GM12878 (cell line): Measurements from ENCODE around the gene TMEM63C.

Source experiments
- CEBPB ChIP-seq, 2 experiments: fragments of 150-350 bp in 1 of 2; IDR thresholded peaks; 2 replicates each; pipeline ENCODE4 v1.6.1; 2012 to 2014; ENCODE audit warnings: low read depth in 2 of 2, low read length in 2 of 2, borderline replicate concordance in 1 of 2, inconsistent platforms in 1 of 2
- EP300 ChIP-seq, 2 experiments: fragments of 150-350 bp in 1 of 2; IDR thresholded peaks; 2 replicates each; pipeline ENCODE4 v1.6.1; 2011 to 2012; ENCODE audit warnings: low read depth in 2 of 2, low read length in 2 of 2, borderline replicate concordance in 1 of 2, improper control_type of control experiment in 1 of 2, inconsistent platforms in 1 of 2; ENCODE audit not compliant: control insufficient read depth in 1 of 2
- EZH2 ChIP-seq: IDR thresholded peaks from 2 replicates; pipeline ENCODE4 v1.6.1; 2012; ENCODE audit warnings: low read depth, mild to moderate bottlenecking, control low read depth, inconsistent platforms, low read length, borderline replicate concordance; ENCODE audit not compliant: control insufficient read depth
- FOS ChIP-seq: IDR thresholded peaks from 3 replicates; pipeline ENCODE4 v1.6.1; 2011; ENCODE audit warnings: borderline replicate concordance; ENCODE audit not compliant: insufficient read length; ENCODE audit errors: extremely low read depth
- JUNB ChIP-seq: IDR thresholded peaks from 2 replicates; pipeline ENCODE4 v1.6.1; 2016; ENCODE audit warnings: antibody characterized with exemption, mild to moderate bottlenecking
- RAD51 ChIP-seq: fragments of 450-650 bp; IDR thresholded peaks from 2 replicates; pipeline ENCODE4 v1.6.1; 2016; ENCODE audit warnings: moderate library complexity, mild to moderate bottlenecking, inconsistent platforms
- RFX5 ChIP-seq: IDR thresholded peaks from 2 replicates; pipeline ENCODE4 v1.6.1; 2011; ENCODE audit warnings: low read depth, low read length, improper control_type of control experiment
- SRF ChIP-seq, 2 experiments: IDR thresholded peaks; 2 replicates each; pipeline ENCODE4 v1.6.1; 2011; ENCODE audit warnings: low read depth in 2 of 2, low read length in 2 of 2, mild to moderate bottlenecking in 1 of 2, moderate library complexity in 1 of 2
- TF ChIP-seq, protein P1 (sequence below): fragments of 150-350 bp; IDR thresholded peaks from 2 replicates; pipeline ENCODE4 v1.6.1; 2016; ENCODE audit warnings: low read depth, low read length
- TF ChIP-seq, protein P2 (sequence below): IDR thresholded peaks from 2 replicates; pipeline ENCODE4 v1.6.1; 2011; ENCODE audit warnings: mild to moderate bottlenecking, low read depth, low read length, moderate library complexity; ENCODE audit not compliant: insufficient replicate concordance
- TF ChIP-seq, protein P3 (sequence below): IDR thresholded peaks from 2 replicates; pipeline ENCODE4 v1.6.1; 2012; ENCODE audit warnings: low read depth, low read length, improper control_type of control experiment
- TF ChIP-seq, protein P4 (sequence below): IDR thresholded peaks from 2 replicates; pipeline ENCODE4 v1.6.1; 2011; ENCODE audit warnings: low read depth, low read length, improper control_type of control experiment, borderline replicate concordance

DNA sequence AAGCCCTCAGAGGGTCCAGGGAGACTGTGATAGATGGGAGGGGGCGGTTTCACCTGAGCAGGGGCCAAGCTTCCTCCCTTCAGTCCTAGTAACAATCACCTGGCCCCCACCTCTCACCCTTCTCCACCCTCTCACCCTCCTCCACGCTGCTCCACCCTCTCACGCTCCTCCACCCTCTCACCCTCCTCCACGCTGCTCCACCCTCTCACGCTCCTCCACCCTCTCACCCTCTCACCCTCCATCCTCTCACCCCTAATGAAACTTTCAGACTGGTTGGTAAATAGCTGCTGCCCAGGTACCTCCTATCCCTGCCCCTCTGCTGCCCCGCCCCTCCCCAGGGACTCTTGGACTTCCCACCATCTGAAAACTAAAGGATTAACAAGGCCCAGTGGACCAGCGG lies 55.2 kb downstream of the TMEM63C start:
- TF ChIP-seq, protein P1, sequence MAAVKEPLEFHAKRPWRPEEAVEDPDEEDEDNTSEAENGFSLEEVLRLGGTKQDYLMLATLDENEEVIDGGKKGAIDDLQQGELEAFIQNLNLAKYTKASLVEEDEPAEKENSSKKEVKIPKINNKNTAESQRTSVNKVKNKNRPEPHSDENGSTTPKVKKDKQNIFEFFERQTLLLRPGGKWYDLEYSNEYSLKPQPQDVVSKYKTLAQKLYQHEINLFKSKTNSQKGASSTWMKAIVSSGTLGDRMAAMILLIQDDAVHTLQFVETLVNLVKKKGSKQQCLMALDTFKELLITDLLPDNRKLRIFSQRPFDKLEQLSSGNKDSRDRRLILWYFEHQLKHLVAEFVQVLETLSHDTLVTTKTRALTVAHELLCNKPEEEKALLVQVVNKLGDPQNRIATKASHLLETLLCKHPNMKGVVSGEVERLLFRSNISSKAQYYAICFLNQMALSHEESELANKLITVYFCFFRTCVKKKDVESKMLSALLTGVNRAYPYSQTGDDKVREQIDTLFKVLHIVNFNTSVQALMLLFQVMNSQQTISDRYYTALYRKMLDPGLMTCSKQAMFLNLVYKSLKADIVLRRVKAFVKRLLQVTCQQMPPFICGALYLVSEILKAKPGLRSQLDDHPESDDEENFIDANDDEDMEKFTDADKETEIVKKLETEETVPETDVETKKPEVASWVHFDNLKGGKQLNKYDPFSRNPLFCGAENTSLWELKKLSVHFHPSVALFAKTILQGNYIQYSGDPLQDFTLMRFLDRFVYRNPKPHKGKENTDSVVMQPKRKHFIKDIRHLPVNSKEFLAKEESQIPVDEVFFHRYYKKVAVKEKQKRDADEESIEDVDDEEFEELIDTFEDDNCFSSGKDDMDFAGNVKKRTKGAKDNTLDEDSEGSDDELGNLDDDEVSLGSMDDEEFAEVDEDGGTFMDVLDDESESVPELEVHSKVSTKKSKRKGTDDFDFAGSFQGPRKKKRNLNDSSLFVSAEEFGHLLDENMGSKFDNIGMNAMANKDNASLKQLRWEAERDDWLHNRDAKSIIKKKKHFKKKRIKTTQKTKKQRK: no peak
- TF ChIP-seq SRF (IDR thresholded peaks at IDR 0.05; ENCODE audit: low read depth in 2 of 2, low read length in 2 of 2): no peak
- TF ChIP-seq FOS: no peak
- TF ChIP-seq CEBPB (IDR thresholded peaks at IDR 0.05; ENCODE audit: borderline replicate concordance in 1 of 2, low read depth in 2 of 2, low read length in 2 of 2): no peak
- TF ChIP-seq, protein P2, sequence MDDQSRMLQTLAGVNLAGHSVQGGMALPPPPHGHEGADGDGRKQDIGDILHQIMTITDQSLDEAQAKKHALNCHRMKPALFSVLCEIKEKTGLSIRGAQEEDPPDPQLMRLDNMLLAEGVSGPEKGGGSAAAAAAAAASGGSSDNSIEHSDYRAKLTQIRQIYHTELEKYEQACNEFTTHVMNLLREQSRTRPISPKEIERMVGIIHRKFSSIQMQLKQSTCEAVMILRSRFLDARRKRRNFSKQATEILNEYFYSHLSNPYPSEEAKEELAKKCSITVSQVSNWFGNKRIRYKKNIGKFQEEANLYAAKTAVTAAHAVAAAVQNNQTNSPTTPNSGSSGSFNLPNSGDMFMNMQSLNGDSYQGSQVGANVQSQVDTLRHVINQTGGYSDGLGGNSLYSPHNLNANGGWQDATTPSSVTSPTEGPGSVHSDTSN: no peak
- TF ChIP-seq RAD51: no peak
- TF ChIP-seq, protein P3, sequence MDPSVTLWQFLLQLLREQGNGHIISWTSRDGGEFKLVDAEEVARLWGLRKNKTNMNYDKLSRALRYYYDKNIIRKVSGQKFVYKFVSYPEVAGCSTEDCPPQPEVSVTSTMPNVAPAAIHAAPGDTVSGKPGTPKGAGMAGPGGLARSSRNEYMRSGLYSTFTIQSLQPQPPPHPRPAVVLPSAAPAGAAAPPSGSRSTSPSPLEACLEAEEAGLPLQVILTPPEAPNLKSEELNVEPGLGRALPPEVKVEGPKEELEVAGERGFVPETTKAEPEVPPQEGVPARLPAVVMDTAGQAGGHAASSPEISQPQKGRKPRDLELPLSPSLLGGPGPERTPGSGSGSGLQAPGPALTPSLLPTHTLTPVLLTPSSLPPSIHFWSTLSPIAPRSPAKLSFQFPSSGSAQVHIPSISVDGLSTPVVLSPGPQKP: no peak
- no peak for TF ChIP-seq EZH2
- TF ChIP-seq JUNB: no peak
- TF ChIP-seq, protein P4, sequence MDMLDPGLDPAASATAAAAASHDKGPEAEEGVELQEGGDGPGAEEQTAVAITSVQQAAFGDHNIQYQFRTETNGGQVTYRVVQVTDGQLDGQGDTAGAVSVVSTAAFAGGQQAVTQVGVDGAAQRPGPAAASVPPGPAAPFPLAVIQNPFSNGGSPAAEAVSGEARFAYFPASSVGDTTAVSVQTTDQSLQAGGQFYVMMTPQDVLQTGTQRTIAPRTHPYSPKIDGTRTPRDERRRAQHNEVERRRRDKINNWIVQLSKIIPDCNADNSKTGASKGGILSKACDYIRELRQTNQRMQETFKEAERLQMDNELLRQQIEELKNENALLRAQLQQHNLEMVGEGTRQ: no peak
- TF ChIP-seq RFX5: no peak
- no peak for TF ChIP-seq EP300 (IDR thresholded peaks at IDR 0.05; ENCODE audit: borderline replicate concordance in 1 of 2, control insufficient read depth in 1 of 2, low read depth in 2 of 2, low read length in 2 of 2)
